Neural cell (in vitro differentiated cells): ENCODE data around the gene STXBP4. TPM values are rescaled to one million over a fixed set of nuclear protein-coding genes. Genes with fewer than 3 reads are reported as not detected.

Experiments
- H2AFZ ChIP-seq: fragments of 200-600, 300-800 bp; sonication (generic), shearing (Covaris generic); 2 replicates; pipeline ENCODE4 v1.6.0; 2014; ENCODE audit warnings: low read depth, mild to moderate bottlenecking, antibody characterized with exemption, low read length, moderate library complexity
- H3F3A ChIP-seq: fragments of 200-600 bp; shearing (Covaris generic); 2 replicates; pipeline ENCODE4 v1.6.1; 2016; ENCODE audit warnings: mild to moderate bottlenecking, moderate library complexity, mixed read lengths, antibody characterized with exemption, low read length; ENCODE audit not compliant: insufficient read depth, poor library complexity, severe bottlenecking
- H3K27ac ChIP-seq: fragments of 200-600, 300-800 bp; sonication (generic), shearing (Covaris generic); 2 replicates; pipeline ENCODE4 v1.5.1; 2014; ENCODE audit warnings: mild to moderate bottlenecking, low read length, moderate library complexity
- H3K27me3 ChIP-seq: fragments of 300-800, 200-600 bp; sonication (generic), shearing (Covaris generic); 2 replicates; pipeline ENCODE4 v1.6.0; 2014; ENCODE audit warnings: mild to moderate bottlenecking, low read depth, low read length, moderate library complexity; ENCODE audit not compliant: insufficient read depth
- H3K36me3 ChIP-seq: fragments of 300-800, 200-600 bp; sonication (generic), shearing (Covaris generic); 2 replicates; pipeline ENCODE4 v1.5.1; 2014; ENCODE audit warnings: mild to moderate bottlenecking, antibody characterized with exemption, low read length, moderate library complexity; ENCODE audit not compliant: insufficient read depth
- H3K4me2 ChIP-seq: fragments of 300-800, 200-600 bp; sonication (generic), shearing (Covaris generic); 2 replicates; pipeline ENCODE4 v1.6.0; 2014; ENCODE audit warnings: mild to moderate bottlenecking, low read length
- H3K4me3 ChIP-seq: fragments of 300-800, 200-600 bp; sonication (generic), shearing (Covaris generic); 2 replicates; pipeline ENCODE4 v1.5.1; 2014; ENCODE audit warnings: mild to moderate bottlenecking, low read length, moderate library complexity
- H3K79me2 ChIP-seq: fragments of 200-600 bp; shearing (Covaris generic); replicated peaks from 2 replicates; pipeline ENCODE4 v1.6.0; 2014; ENCODE audit warnings: mild to moderate bottlenecking, low read length, moderate library complexity; ENCODE audit not compliant: insufficient read depth
- H3K9ac ChIP-seq: fragments of 300-800, 200-600 bp; sonication (generic), shearing (Covaris generic); 2 replicates; pipeline ENCODE4 v1.6.1; 2016; ENCODE audit warnings: mild to moderate bottlenecking, low read length, mixed read lengths
- H3K9me2 ChIP-seq: fragments of 200-600 bp; shearing (Covaris generic); 2 replicates; pipeline ENCODE4 v1.6.1; 2016; ENCODE audit warnings: mild to moderate bottlenecking, low read length, mixed read lengths; ENCODE audit not compliant: insufficient read depth
- H3K9me3 ChIP-seq: fragments of 200-600, 300-800 bp; sonication (generic), shearing (Covaris generic); 2 replicates; pipeline ENCODE4 v1.6.1; 2016; ENCODE audit warnings: mild to moderate bottlenecking, mixed run types, low read length, moderate library complexity, mixed read lengths
- H4K20me1 ChIP-seq: fragments of 200-600 bp; shearing (Covaris generic); 2 replicates; pipeline ENCODE4 v1.6.1; 2016; ENCODE audit warnings: mild to moderate bottlenecking, mixed run types; ENCODE audit not compliant: insufficient read depth
- EP300 ChIP-seq: fragments of 450-650 bp; conservative IDR thresholded peaks from 2 replicates; pipeline ENCODE4 v1.6.1; 2014; ENCODE audit warnings: antibody characterized with exemption, mild to moderate bottlenecking, moderate library complexity; ENCODE audit not compliant: poor library complexity, severe bottlenecking
- EZH2 ChIP-seq: fragments of 200-600, 300-800 bp; shearing (Covaris generic), sonication (generic); IDR thresholded peaks from 2 replicates; pipeline ENCODE4 v1.6.1; 2014; ENCODE audit warnings: antibody characterized with exemption, low read length, borderline replicate concordance, mild to moderate bottlenecking; ENCODE audit not compliant: insufficient read depth, poor library complexity, severe bottlenecking
- MXI1 ChIP-seq: fragments of 450-650 bp; conservative IDR thresholded peaks from 2 replicates; pipeline ENCODE4 v1.6.1; 2014; ENCODE audit warnings: antibody characterized with exemption, mild to moderate bottlenecking; ENCODE audit not compliant: poor library complexity, severe bottlenecking
- POLR2AphosphoS5 ChIP-seq: IDR thresholded peaks from 2 replicates; pipeline ENCODE4 v1.6.1; 2012
- RAD21 ChIP-seq: fragments of 450-650 bp; conservative IDR thresholded peaks from 2 replicates; pipeline ENCODE4 v1.6.1; 2014; ENCODE audit warnings: antibody characterized with exemption, mild to moderate bottlenecking, moderate library complexity
- SMC3 ChIP-seq: fragments of 450-650 bp; conservative IDR thresholded peaks from 2 replicates; pipeline ENCODE4 v1.6.1; 2014; ENCODE audit warnings: antibody characterized with exemption, mild to moderate bottlenecking, moderate library complexity; ENCODE audit not compliant: poor library complexity
- TAF1 ChIP-seq: IDR thresholded peaks from 2 replicates; pipeline ENCODE4 v1.6.1; 2012; ENCODE audit warnings: low read depth
- polyA plus RNA-seq: library from polyadenylated mRNA; depleted of rRNA; stranded (reverse); fragments of >200 nt; gene quantifications from 2 replicates; pipeline ENCODE4 v1.2.3, GENCODE V29; 2014
- TF ChIP-seq, protein P1 (sequence below): IDR thresholded peaks from 2 replicates; pipeline ENCODE4 v1.6.1; 2012; ENCODE audit warnings: borderline replicate concordance
- TF ChIP-seq, protein P2 (sequence below): fragments of 450-650 bp; IDR thresholded peaks from 2 replicates; pipeline ENCODE4 v1.5.1; 2014; ENCODE audit warnings: antibody characterized with exemption, mild to moderate bottlenecking, moderate library complexity; ENCODE audit not compliant: poor library complexity, severe bottlenecking

The STXBP4 gene
- polyA plus RNA-seq, 1 donor from 2014 or later, result 8.1 TPM

DNA sequence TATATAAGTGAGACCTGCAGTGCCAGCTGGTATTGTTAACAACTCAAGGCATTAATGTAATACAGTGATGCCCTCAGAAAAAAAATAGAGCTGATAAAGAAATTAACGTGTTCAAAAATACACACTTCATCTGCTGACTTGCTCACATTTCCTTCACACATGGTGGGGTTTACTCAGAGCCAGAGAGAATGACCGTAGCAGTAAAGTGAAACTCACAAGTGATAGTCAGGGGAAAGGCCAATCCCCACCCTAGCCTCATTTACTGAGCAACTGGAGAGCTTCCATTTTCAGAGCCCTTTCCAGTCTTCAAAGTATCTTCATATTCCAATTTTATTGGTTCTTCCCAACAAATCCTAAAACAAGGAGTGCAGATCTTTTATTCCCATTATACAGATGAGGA is 222.2 kb downstream of the STXBP4 start:
- no peaks in the 10 kb centered on the region for H3F3A ChIP-seq
- no peaks in the 10 kb centered on the region for H3K27me3 ChIP-seq
- no peak overlapping the region for H3K27ac ChIP-seq
- no peak overlapping the region for H3K4me3 ChIP-seq
- H3K9ac ChIP-seq, result no peak overlapping the region
- no peaks in the 10 kb centered on the region for H3K36me3 ChIP-seq
- H3K79me2 ChIP-seq, result no peaks in the 10 kb centered on the region
- no peaks in the 10 kb centered on the region for H4K20me1 ChIP-seq
- H2AFZ ChIP-seq, result no peak overlapping the region
- no peaks in the 10 kb centered on the region for H3K9me3 ChIP-seq
- H3K4me2 ChIP-seq, result no peak overlapping the region
- no peaks in the 10 kb centered on the region for H3K9me2 ChIP-seq
- TF ChIP-seq RAD21, result no peak
- TF ChIP-seq, protein P1, sequence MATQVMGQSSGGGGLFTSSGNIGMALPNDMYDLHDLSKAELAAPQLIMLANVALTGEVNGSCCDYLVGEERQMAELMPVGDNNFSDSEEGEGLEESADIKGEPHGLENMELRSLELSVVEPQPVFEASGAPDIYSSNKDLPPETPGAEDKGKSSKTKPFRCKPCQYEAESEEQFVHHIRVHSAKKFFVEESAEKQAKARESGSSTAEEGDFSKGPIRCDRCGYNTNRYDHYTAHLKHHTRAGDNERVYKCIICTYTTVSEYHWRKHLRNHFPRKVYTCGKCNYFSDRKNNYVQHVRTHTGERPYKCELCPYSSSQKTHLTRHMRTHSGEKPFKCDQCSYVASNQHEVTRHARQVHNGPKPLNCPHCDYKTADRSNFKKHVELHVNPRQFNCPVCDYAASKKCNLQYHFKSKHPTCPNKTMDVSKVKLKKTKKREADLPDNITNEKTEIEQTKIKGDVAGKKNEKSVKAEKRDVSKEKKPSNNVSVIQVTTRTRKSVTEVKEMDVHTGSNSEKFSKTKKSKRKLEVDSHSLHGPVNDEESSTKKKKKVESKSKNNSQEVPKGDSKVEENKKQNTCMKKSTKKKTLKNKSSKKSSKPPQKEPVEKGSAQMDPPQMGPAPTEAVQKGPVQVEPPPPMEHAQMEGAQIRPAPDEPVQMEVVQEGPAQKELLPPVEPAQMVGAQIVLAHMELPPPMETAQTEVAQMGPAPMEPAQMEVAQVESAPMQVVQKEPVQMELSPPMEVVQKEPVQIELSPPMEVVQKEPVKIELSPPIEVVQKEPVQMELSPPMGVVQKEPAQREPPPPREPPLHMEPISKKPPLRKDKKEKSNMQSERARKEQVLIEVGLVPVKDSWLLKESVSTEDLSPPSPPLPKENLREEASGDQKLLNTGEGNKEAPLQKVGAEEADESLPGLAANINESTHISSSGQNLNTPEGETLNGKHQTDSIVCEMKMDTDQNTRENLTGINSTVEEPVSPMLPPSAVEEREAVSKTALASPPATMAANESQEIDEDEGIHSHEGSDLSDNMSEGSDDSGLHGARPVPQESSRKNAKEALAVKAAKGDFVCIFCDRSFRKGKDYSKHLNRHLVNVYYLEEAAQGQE, result no peak
- TF ChIP-seq MXI1, result no peak
- no peak for TF ChIP-seq POLR2AphosphoS5
- TF ChIP-seq SMC3, result no peak
- TF ChIP-seq, protein P2, sequence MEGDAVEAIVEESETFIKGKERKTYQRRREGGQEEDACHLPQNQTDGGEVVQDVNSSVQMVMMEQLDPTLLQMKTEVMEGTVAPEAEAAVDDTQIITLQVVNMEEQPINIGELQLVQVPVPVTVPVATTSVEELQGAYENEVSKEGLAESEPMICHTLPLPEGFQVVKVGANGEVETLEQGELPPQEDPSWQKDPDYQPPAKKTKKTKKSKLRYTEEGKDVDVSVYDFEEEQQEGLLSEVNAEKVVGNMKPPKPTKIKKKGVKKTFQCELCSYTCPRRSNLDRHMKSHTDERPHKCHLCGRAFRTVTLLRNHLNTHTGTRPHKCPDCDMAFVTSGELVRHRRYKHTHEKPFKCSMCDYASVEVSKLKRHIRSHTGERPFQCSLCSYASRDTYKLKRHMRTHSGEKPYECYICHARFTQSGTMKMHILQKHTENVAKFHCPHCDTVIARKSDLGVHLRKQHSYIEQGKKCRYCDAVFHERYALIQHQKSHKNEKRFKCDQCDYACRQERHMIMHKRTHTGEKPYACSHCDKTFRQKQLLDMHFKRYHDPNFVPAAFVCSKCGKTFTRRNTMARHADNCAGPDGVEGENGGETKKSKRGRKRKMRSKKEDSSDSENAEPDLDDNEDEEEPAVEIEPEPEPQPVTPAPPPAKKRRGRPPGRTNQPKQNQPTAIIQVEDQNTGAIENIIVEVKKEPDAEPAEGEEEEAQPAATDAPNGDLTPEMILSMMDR, result no peak
- TF ChIP-seq EP300, result no peak
- no peak for TF ChIP-seq EZH2
- no peak for TF ChIP-seq TAF1

DNA sequence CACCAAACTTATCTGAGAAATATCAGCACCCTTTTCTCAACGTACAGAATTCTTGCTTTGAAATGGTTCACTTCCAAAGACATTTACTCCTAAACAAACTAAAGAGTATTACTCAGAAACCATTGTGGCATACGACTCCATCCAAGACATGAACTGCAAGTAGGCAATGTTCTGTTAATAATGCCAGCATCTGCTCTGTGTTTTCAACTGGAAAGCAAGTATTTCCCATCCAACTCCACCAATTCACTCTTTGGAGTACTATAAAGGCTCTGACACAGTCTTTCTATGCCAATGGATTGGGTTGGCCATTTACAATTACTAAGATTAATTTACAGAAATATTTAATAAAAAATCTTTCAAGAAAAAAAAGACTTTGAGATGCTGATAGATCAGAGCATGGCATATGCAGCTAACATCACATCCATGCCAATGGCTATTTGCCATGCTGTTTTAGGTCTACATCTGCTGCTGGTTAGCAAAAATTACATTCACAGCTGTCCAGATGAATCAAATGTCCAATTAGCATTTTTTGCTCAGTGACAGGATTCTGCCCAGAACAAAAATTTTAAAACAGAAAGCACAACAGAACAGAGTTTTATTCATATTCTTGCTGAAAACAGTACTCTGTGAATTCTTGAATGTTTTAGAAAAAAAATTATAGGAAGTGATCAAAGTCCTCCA is 230.3 kb downstream of the STXBP4 start:
- H3F3A ChIP-seq, result no peaks in the 10 kb centered on the region
- no peak overlapping the region for H2AFZ ChIP-seq
- H3K27ac ChIP-seq, result no peak overlapping the region
- no peak overlapping the region for H3K9ac ChIP-seq
- H3K36me3 ChIP-seq, result no peaks in the 10 kb centered on the region
- H3K9me2 ChIP-seq, result no peaks in the 10 kb centered on the region
- H3K9me3 ChIP-seq, result no peaks in the 10 kb centered on the region
- no peaks in the 10 kb centered on the region for H3K27me3 ChIP-seq
- no peak overlapping the region for H3K4me2 ChIP-seq
- TF ChIP-seq RAD21, result no peak
- no peak for TF ChIP-seq POLR2AphosphoS5
- TF ChIP-seq, protein P1, result no peak
- TF ChIP-seq MXI1, result no peak
- TF ChIP-seq SMC3, result no peak
- H3K4me3 ChIP-seq, result no peak overlapping the region
- H4K20me1 ChIP-seq, result no peaks in the 10 kb centered on the region
- H3K79me2 ChIP-seq, result no peaks in the 10 kb centered on the region
